ENCODE results near the gene APAF1. TPM values are rescaled to one million over a fixed set of nuclear protein-coding genes. Genes with fewer than 3 reads are reported as not detected.

APAF1 gene
- total RNA-seq, 2 experiments from 2014 or later, result 14.7 to 28.6 TPM

DNA sequence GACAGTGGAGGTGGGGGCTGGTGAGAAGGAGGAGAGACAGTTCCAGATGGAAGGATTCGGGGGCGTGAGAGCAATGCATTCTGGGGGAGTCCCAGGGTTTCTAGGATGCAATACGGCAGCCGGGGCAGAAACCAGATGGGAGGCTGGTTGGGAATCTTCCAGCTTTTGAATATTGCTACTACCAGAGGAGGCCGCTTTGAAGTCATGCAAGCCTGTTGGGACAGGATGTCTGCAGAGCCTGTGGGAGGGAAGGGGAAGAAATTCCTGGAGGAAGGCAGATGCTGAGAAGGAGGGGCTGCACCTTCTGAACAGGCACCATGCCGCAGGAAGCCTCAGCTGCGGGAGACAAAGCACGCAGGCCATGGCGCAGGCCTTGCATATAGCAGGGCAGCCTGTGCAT, 105.4 kb downstream of the APAF1 start:
- H3K36me3 ChIP-seq (ENCODE audit: insufficient read depth, low read length), result no peaks in the 10 kb centered on the region
- intact Hi-C loops (cut with micrococcal nuclease; ENCODE audit: unreplicated experiment), result no loop called here
- H3K4me3 ChIP-seq (ENCODE audit: low read depth, low read length, poor library complexity, severe bottlenecking), result no peak overlapping the region
- no peaks in the 10 kb centered on the region for H4K20me1 ChIP-seq (ENCODE audit: insufficient read depth, low read length)
- TF ChIP-seq CTCF (conservative IDR thresholded peaks at IDR 0.05; ENCODE audit: low read length) (no peak), EZH2phosphoT487 (IDR thresholded peaks at IDR 0.05; ENCODE audit: borderline replicate concordance, low read depth, low read length) (no peak)
- H3K9me3 ChIP-seq (ENCODE audit: low read length), result no peaks in the 10 kb centered on the region
- no peaks in the 10 kb centered on the region for H3K4me1 ChIP-seq (ENCODE audit: insufficient read depth, low read length, poor library complexity, severe bottlenecking)
- no peak overlapping the region for H3K27ac ChIP-seq (ENCODE audit: low read depth, low read length, poor library complexity, severe bottlenecking)
- CTCF ChIA-PET (ENCODE audit: unreplicated experiment), result no interaction called here
- POLR2A ChIA-PET, result interaction anchor here (0.6 kb wide), 1 partner anchor 137 kb away, joined by 3 read pairs; no protein-coding TSS in a partner anchor
- H2AFZ ChIP-seq (ENCODE audit: low read length), result no peak overlapping the region
- no peak overlapping the region for H3K4me2 ChIP-seq (ENCODE audit: low read length)
- no TSS peak for BruUV-seq (replicated peaks)
- no peaks in the 10 kb centered on the region for H3K79me2 ChIP-seq (ENCODE audit: insufficient read depth, low read depth, low read length)
- H3K9me2 ChIP-seq (ENCODE audit: insufficient read depth, low read length), result no peaks in the 10 kb centered on the region
- no peak for DNase-seq (ENCODE audit: low spot score)

DNA sequence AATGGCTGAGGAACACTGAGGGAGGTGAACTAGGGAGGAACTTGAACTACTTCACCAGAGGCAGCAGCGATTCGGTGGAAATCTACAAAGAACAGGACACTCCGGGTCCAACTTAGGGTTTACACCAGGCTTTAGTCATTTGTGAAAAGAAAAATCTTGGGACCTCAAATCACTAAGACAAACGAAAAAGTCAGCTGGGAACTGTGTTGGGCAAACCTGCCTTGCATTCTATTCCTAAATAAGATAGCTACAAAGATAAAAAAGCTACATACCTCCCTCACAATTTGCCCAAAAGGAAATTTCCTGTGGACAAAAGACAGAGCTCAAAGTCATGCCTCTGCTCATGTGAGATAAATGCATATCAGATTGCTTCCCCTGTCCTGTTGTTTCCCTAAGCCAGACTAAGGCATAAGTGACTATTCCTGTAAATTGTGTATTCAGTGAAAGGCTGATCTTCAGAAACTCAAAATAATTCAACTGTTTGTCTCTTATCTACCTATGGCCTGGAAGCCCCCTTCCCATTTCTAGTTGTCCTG, 106.6 kb downstream of the APAF1 start:
- Histone ChIP-seq H3K4me3 (ENCODE audit: low read depth, low read length, poor library complexity, severe bottlenecking) (no peak overlapping the region), H3K4me1 (ENCODE audit: insufficient read depth, low read length, poor library complexity, severe bottlenecking) (no peaks in the 10 kb centered on the region), H3K27ac (ENCODE audit: low read depth, low read length, poor library complexity, severe bottlenecking) (no peak overlapping the region), H3K4me2 (ENCODE audit: low read length) (no peak overlapping the region), H3K9me3 (ENCODE audit: low read length) (no peaks in the 10 kb centered on the region), H3K9me2 (ENCODE audit: insufficient read depth, low read length) (no peaks in the 10 kb centered on the region), H2AFZ (ENCODE audit: low read length) (no peak overlapping the region), H3K36me3 (ENCODE audit: insufficient read depth, low read length) (no peaks in the 10 kb centered on the region), H4K20me1 (ENCODE audit: insufficient read depth, low read length) (no peaks in the 10 kb centered on the region), H3K79me2 (ENCODE audit: insufficient read depth, low read depth, low read length) (no peaks in the 10 kb centered on the region)
- intact Hi-C loops (cut with micrococcal nuclease; ENCODE audit: unreplicated experiment), result no loop called here
- no peak for TF ChIP-seq CTCF (conservative IDR thresholded peaks at IDR 0.05; ENCODE audit: low read length)
- no peak for TF ChIP-seq EZH2phosphoT487 (IDR thresholded peaks at IDR 0.05; ENCODE audit: borderline replicate concordance, low read depth, low read length)
- DNase-seq (ENCODE audit: low spot score), result no peak
- no TSS peak for BruUV-seq (replicated peaks)
- ChIA-PET POLR2A (interaction anchor here (2.0 kb wide), 1 partner anchor 9 kb away, joined by 6 read pairs; no protein-coding TSS in a partner anchor), CTCF (ENCODE audit: unreplicated experiment) (no interaction called here)

DNA sequence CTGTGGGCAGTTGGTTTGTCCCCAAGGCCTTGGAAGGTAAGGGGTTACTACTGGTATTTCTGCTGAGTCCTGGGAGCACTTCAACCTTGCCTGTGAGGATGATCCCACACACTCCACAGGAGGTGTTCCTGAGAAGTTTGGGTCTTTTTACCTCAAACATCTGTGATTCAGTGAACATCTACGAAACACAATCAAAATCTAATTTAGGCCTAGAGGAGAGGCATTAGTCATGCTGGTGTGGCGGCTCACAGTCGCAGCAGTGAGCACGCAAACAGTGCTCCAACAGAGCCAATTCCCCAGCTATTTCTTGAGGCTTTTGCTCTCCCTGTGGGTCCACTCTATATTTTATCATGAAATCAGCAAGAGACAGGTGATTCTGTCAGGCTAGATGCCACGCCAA, 107.6 kb downstream of the APAF1 start:
- no peak overlapping the region for H2AFZ ChIP-seq (ENCODE audit: low read length)
- ChIA-PET CTCF (ENCODE audit: unreplicated experiment) (interaction anchor here (0.5 kb wide), 1 partner anchor 116 kb away, joined by 3 read pairs; no protein-coding TSS in a partner anchor), POLR2A (interaction anchor here (2.0 kb wide), 1 partner anchor 10 kb away, joined by 6 read pairs; no protein-coding TSS in a partner anchor)
- no peaks in the 10 kb centered on the region for H3K9me3 ChIP-seq (ENCODE audit: low read length)
- BruUV-seq (replicated peaks), result no TSS peak
- H3K9me2 ChIP-seq (ENCODE audit: insufficient read depth, low read length), result no peaks in the 10 kb centered on the region
- H3K27ac ChIP-seq (ENCODE audit: low read depth, low read length, poor library complexity, severe bottlenecking), result no peak overlapping the region
- H3K4me3 ChIP-seq (ENCODE audit: low read depth, low read length, poor library complexity, severe bottlenecking), result no peak overlapping the region
- no peaks in the 10 kb centered on the region for H3K4me1 ChIP-seq (ENCODE audit: insufficient read depth, low read length, poor library complexity, severe bottlenecking)
- TF ChIP-seq CTCF (conservative IDR thresholded peaks at IDR 0.05; ENCODE audit: low read length) (no peak), EZH2phosphoT487 (IDR thresholded peaks at IDR 0.05; ENCODE audit: borderline replicate concordance, low read depth, low read length) (no peak)
- intact Hi-C loops (cut with micrococcal nuclease; ENCODE audit: unreplicated experiment), result no loop called here
- no peaks in the 10 kb centered on the region for H3K36me3 ChIP-seq (ENCODE audit: insufficient read depth, low read length)
- no peak for DNase-seq (ENCODE audit: low spot score)
- no peak overlapping the region for H3K4me2 ChIP-seq (ENCODE audit: low read length)
- H4K20me1 ChIP-seq (ENCODE audit: insufficient read depth, low read length), result no peaks in the 10 kb centered on the region
- H3K79me2 ChIP-seq (ENCODE audit: insufficient read depth, low read depth, low read length), result no peaks in the 10 kb centered on the region

All from OCI-LY7 (cell line).